GM18907 (cell line): ENCODE results near the gene MEGF9.
A peak's percentile ranks its signal among the peaks of the same experiment; 100 is the strongest.

Experiments
- ATAC-seq: cut with Tn5 transposase; IDR thresholded peaks from one replicate; pipeline ENCODE4 v1.9.1; 2021; ENCODE audit warnings: mild to moderate bottlenecking, moderate library complexity; ENCODE audit not compliant: unreplicated experiment

Gene MEGF9

GRCh38 chr9:120628207-120628924 is 85.9 kb downstream of the MEGF9 start:
- ATAC-seq = no peak

DNA sequence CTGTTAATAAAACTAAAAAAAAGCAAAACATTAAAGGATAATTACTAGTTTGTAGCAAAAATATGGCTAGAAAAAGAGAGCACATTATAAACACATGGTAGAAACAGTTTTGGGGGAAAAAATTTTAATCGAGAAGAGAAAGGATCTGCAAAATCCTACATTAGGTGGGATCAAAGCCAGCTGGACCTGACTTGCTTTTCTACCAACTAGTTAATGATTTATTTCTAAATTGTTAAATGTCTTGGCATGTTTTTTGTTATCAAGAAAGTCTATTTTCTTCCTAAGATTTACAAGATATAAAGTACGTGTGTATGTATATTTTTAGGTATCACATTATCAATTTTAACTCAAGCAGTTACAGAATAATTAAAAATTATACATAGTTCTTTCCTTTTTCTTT is 87.2 kb downstream of the MEGF9 start:
- no peak for ATAC-seq

DNA sequence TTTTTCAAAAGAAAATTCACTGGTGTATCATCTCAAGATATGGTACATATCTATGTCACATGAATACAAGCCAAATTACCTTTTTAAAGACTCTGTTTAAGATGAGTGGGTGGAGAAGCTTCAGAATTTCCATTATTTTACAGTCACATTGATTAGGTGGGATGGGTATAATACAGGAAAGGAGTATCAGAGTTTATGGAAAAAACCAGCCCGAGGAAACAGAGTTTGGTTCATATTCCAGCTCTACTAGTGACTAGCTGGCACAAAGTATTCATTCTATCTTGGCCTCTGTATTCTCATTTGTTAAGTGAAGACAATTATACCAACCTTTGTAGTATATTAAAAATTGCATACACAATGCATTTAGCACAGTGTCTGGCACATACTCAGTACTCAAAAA is 87.8 kb downstream of the MEGF9 start:
- no peak for ATAC-seq

DNA sequence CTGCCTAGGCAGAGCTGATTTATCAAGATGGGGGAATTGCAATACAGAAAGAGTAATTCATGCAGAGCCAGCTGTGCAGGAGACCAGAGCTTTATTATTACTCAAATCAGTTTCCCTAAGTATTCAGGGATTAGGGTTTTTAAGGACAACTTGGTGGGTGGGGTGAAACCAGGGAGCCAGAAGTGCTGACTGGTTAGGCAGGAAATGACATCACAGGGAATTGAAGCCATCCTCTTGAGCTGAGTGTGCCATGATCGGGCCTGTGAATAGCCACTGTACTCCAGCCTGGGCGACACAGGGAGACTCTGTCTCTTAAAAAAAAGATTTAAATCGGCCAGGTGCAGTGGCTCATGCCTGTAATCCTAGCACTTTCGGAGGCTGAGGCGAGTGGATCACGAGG is 89.0 kb downstream of the MEGF9 start:
- no peak for ATAC-seq

GRCh38 chr9:120622790-120623189 is 91.5 kb downstream of the MEGF9 start:
- ATAC-seq = no peak

- ATAC-seq = no peak
These were observed 92.3 kb downstream of the MEGF9 start for GRCh38 chr9:120621941-120622340.

DNA sequence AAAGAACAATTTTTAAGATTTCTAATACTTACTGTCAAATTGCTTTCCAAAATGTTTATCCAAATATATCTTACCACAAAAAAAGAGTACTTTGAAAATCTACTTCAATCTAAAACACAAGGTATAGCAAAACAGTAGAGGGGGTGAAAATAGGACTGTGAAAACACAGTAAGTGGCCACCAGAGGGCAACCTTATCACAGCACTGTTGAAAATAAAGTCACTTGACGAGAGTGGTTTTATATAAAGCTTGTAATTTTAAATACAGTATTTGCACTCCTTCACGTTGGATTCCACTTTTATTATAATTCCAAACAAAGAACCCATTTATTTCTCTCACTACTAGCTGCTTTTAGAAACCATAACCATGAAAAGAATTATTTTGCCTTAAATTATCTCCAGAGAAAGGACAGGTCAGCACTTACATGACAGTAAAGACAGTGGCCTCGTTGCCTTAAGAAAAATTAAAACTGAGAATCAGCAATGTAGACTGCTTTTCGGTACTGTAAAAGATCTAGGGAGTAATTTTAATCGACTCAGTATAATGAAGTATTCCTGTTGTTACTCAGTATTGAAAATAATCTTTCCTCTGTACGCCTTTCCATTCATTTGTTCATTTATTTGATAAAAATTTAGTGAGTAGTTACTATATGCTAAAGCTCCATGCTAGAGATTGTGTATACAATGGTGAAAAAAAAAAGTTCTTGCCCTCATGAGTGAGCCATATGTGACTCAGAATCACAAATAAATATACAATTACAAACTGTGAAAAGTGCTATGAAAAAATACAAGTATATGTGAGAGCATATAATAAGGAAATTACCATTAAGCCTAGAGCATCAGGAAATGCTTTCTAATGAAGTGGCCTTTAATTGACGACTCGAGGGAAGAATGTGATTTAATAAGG is 94.3 kb downstream of the MEGF9 start:
- no peak for ATAC-seq

GRCh38 chr9:120616966-120617935 is 97.0 kb downstream of the MEGF9 start:
- ATAC-seq = no peak

DNA sequence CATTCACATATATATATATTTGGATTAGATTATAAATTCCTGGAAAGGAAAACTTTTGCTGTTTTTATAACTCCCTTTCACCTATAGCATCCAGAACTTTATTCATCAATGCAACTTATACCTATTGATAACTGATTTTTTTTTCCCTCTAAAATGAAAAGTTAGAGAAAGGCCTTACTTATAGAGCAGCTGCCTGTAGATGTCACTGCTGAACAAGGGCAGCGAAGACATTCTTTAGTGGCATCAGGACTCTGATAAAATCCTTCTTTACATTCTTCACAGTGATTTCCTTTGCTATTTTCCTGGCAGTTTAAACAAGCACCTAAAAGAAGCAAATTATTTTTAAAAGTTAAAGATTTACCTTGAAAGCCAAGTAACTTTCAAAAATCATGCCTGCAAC is 102.1 kb downstream of the MEGF9 start:
- no peak for ATAC-seq

DNA sequence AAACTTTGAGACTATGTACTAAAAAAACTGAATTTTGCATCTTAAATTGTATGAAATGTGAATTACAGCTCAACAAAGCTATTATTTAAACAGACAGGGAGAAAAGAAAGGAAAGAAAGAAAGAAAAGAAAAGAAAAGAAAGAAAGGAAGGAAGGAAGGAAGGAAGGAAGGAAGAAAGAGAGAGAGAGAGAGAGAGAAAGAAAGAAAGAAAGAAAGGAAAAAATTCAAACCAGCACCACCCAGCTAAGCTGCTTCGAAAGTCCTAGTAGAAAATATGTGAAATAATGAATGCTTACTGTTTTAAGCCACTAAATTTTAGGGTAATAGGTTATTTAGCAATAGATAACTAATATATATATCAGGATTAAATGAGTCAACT is 102.6 kb downstream of the MEGF9 start:
- ATAC-seq = no peak

- no peak for ATAC-seq
These were observed 103.1 kb downstream of the MEGF9 start for GRCh38 chr9:120610975-120611689.

DNA sequence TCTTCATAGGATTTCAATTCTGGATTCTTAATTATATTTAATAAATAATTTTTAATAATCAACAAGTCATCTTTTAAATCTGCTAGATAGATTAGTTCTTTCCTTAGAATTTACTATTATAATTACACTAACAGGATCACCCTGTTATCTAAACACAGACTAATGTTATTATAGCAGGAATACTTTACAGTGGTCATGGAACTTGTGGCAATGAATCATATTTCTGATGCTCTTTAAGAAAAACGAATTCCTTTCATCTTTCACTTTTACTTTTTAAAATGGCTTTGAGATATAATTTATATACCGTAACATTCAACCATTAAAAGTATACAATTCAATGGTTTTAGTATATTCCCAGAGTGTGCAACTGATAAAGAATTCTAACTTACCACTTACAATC is 104.6 kb downstream of the MEGF9 start:
- ATAC-seq = no peak

DNA sequence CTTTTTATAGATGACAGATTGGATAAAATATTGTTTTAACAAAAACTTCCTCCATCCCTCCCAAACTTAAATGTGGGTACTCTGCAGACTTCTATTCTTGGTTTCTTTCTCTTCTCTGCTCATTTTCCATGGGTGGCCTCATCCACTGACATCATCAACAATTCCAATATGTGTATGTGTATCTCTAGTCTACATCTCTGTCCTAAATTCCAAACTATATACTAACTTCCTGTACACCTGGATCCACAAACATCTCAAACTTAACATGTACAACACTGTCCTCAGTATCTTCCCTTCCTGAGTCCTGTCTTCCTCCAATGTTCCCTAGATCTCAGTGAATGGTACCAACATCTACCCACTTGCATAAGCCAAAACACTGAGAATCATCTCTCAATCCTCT is 105.8 kb downstream of the MEGF9 start:
- no peak for ATAC-seq

DNA sequence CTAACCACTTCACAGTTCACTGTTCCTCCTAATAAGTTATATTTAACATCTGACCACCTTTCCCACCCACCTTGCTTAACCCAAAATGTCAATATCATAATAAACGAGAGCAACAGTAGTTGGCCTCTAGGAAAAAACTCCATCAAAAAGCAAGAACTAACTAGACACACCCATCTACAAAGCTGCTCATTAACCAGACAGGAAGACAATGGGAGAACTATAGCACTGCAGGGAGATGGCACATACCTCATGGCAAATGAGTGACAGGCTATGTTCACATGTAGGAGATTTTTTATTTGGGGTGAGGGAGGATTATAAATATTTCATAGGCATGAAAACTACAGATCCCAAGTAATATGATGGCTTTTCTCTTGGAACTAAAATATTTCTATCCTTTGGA is 110.7 kb downstream of the MEGF9 start:
- no peak for ATAC-seq

- ATAC-seq = no peak
These were observed 111.3 kb downstream of the MEGF9 start for GRCh38 chr9:120603010-120603409.

DNA sequence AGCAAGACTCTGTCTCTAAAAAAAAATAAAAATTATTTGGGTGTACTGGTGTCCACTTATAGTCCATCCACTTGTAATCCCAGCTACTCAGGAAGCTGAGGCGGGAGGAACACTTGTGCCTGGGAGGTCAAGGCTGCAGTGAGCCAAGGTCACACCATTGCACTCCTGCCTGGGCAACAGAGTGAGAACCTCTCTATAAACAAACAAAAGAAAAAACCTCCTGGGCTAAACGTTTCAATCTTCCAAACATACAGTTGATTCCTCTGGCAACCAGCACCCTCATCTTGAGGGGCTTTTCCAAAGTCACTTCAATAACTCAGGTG is 120.4 kb downstream of the MEGF9 start:
- ATAC-seq = no peak

DNA sequence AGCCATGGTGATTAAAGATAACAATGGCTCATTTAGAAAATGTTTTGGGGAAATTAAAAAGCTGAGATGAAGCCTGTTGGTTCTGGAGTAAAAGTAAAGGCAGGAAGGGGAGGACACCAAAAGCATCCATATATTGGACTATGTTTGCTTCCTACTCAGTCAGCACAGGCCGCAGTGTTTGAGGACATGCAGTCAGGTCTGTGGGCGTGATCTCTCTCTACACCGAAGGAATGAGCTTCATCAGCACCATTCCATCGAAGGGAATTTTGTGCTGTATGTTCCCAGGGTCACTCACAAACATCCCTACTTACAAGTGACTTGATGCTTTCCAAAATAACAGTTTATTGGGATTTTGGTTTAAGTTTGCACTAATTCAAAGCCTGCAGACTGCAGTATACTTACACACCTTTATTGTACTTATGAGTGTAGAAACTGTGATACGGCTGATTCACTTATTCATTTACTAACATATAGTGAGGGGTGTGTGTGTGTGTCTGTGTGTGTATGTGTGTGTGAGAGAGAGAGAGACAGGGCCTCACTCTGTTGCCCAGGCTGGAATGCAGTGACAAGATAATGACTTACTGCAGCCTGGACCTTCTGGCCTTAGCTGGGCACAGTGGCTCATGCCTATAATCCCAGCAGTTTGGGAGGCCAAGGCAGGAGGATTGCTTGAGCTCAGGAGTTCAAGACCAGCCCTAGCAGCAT is 120.9 kb downstream of the MEGF9 start:
- no peak for ATAC-seq

DNA sequence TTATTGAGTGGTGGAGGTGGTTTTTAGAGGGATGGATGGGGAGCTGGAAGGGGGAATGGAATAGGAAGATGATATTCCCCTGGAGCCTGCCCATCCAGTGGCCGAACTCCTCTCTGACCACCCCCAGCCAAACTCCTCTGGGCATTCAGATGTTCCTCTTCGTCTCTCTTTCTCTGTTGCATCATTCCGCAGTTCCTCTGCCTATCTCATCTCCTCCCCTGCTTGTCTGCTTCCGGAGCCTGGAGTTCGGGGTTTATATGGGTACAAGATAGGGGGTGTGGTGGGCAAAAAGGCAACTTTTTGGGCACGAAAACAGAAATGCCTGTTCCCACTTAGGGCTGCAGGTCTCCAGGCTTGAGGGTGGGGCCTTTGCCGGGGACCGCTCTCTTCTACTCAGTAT is 122.1 kb downstream of the MEGF9 start:
- ATAC-seq = no peak

DNA sequence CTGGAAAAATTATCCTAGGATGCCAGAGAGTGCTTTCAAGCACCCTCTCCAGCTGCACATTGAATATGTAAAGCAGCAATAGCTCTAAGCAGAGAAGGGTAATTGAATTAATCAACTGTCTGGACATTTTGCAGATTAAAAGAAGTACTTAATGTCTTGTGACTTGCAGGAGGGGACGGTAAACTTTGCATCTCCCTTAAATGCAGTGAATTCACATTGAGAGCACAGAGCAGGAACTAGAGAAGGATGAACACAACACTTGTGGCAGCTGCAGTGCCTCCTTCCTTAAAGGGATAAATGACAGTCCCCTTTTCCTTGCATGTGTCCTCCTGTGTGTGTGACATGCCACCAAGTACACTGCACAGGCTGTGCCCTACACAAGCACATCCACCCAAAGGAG is 126.9 kb downstream of the MEGF9 start:
- ATAC-seq = no peak

- ATAC-seq = peak; percentile 66
These were observed 130.3 kb downstream of the MEGF9 start for GRCh38 chr9:120583958-120584369.
